HEK293 (cell line): ENCODE results near the gene NIT1.

Experiments used
- MYNN ChIP-seq: fragments of 450-650 bp; formaldehyde crosslinking; IDR thresholded peaks from 2 replicates; pipeline ENCODE4 v1.5.1; 2016; ENCODE audit warnings: missing biosample characterization, missing genetic modification characterization, borderline replicate concordance
- YY1 ChIP-seq: fragments of 450-650 bp; formaldehyde crosslinking; IDR thresholded peaks from 2 replicates; pipeline ENCODE4 v1.5.1; 2018; ENCODE audit warnings: missing biosample characterization, missing genetic modification characterization
- ZNF112 ChIP-seq: fragments of 450-650 bp; formaldehyde crosslinking; IDR thresholded peaks from 2 replicates; pipeline ENCODE4 v1.5.0; 2017; ENCODE audit warnings: missing biosample characterization, missing genetic modification characterization
- ZNF23 ChIP-seq: fragments of 450-650 bp; formaldehyde crosslinking; IDR thresholded peaks from 2 replicates; pipeline ENCODE4 v1.5.1; 2016; ENCODE audit warnings: missing biosample characterization, missing genetic modification characterization, borderline replicate concordance
- ZNF324 ChIP-seq: fragments of 450-650 bp; formaldehyde crosslinking; IDR thresholded peaks from 2 replicates; pipeline ENCODE4 v1.5.1; 2016; ENCODE audit warnings: missing biosample characterization, missing genetic modification characterization
- ZNF350 ChIP-seq: fragments of 450-650 bp; formaldehyde crosslinking; IDR thresholded peaks from 2 replicates; pipeline ENCODE4 v1.5.0; 2017; ENCODE audit warnings: missing biosample characterization, mild to moderate bottlenecking, missing genetic modification characterization
- ZNF704 ChIP-seq: fragments of 450-650 bp; formaldehyde crosslinking; IDR thresholded peaks from 2 replicates; pipeline ENCODE4 v1.5.1; 2016; ENCODE audit warnings: missing biosample characterization, missing genetic modification characterization
- ZNF776 ChIP-seq: fragments of 450-650 bp; formaldehyde crosslinking; IDR thresholded peaks from 2 replicates; pipeline ENCODE4 v1.5.0; 2017; ENCODE audit warnings: missing biosample characterization, missing genetic modification characterization, borderline replicate concordance
- TF ChIP-seq, protein P1 (sequence below): fragments of 450-650 bp; formaldehyde crosslinking; IDR thresholded peaks from 2 replicates; pipeline ENCODE4 v1.5.1; 2017; ENCODE audit warnings: missing biosample characterization, missing genetic modification characterization
- TF ChIP-seq, protein P2 (sequence below): fragments of 450-650 bp; formaldehyde crosslinking; IDR thresholded peaks from 2 replicates; pipeline ENCODE4 v1.5.1; 2016; ENCODE audit warnings: missing biosample characterization, missing genetic modification characterization
- TF ChIP-seq, protein P3 (sequence below): fragments of 450-650 bp; formaldehyde crosslinking; IDR thresholded peaks from 2 replicates; pipeline ENCODE4 v1.5.1; 2017; ENCODE audit warnings: missing biosample characterization, missing genetic modification characterization
- TF ChIP-seq, protein P4 (sequence below): fragments of 450-650 bp; IDR thresholded peaks from 2 replicates; pipeline ENCODE4 v1.5.1; 2018; ENCODE audit warnings: missing biosample characterization, mild to moderate bottlenecking, missing genetic modification characterization
- TF ChIP-seq, protein P5 (sequence below): sonication (generic); formaldehyde crosslinking; IDR thresholded peaks from 2 replicates; pipeline ENCODE4 v1.8.1; 2022; ENCODE audit warnings: mild to moderate bottlenecking, moderate library complexity, missing genetic modification reagents

- TF ChIP-seq ZNF776 (tag by site-specific recombination) (no peak), ZNF324 (tag by site-specific recombination) (no peak), YY1 (tag by site-specific recombination) (no peak), MYNN (tag by site-specific recombination) (no peak), ZNF704 (tag by site-specific recombination) (no peak), ZNF23 (tag by site-specific recombination) (no peak), ZNF112 (no peak), ZNF350 (tag by site-specific recombination) (no peak)
- TF ChIP-seq, protein P1, sequence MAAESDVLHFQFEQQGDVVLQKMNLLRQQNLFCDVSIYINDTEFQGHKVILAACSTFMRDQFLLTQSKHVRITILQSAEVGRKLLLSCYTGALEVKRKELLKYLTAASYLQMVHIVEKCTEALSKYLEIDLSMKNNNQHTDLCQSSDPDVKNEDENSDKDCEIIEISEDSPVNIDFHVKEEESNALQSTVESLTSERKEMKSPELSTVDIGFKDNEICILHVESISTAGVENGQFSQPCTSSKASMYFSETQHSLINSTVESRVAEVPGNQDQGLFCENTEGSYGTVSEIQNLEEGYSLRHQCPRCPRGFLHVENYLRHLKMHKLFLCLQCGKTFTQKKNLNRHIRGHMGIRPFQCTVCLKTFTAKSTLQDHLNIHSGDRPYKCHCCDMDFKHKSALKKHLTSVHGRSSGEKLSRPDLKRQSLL (tag by site-specific recombination): no peak
- TF ChIP-seq, protein P2, sequence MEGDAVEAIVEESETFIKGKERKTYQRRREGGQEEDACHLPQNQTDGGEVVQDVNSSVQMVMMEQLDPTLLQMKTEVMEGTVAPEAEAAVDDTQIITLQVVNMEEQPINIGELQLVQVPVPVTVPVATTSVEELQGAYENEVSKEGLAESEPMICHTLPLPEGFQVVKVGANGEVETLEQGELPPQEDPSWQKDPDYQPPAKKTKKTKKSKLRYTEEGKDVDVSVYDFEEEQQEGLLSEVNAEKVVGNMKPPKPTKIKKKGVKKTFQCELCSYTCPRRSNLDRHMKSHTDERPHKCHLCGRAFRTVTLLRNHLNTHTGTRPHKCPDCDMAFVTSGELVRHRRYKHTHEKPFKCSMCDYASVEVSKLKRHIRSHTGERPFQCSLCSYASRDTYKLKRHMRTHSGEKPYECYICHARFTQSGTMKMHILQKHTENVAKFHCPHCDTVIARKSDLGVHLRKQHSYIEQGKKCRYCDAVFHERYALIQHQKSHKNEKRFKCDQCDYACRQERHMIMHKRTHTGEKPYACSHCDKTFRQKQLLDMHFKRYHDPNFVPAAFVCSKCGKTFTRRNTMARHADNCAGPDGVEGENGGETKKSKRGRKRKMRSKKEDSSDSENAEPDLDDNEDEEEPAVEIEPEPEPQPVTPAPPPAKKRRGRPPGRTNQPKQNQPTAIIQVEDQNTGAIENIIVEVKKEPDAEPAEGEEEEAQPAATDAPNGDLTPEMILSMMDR: no peak
- TF ChIP-seq, protein P3, sequence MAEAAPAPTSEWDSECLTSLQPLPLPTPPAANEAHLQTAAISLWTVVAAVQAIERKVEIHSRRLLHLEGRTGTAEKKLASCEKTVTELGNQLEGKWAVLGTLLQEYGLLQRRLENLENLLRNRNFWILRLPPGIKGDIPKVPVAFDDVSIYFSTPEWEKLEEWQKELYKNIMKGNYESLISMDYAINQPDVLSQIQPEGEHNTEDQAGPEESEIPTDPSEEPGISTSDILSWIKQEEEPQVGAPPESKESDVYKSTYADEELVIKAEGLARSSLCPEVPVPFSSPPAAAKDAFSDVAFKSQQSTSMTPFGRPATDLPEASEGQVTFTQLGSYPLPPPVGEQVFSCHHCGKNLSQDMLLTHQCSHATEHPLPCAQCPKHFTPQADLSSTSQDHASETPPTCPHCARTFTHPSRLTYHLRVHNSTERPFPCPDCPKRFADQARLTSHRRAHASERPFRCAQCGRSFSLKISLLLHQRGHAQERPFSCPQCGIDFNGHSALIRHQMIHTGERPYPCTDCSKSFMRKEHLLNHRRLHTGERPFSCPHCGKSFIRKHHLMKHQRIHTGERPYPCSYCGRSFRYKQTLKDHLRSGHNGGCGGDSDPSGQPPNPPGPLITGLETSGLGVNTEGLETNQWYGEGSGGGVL: peak; percentile 8
- TF ChIP-seq, protein P4, sequence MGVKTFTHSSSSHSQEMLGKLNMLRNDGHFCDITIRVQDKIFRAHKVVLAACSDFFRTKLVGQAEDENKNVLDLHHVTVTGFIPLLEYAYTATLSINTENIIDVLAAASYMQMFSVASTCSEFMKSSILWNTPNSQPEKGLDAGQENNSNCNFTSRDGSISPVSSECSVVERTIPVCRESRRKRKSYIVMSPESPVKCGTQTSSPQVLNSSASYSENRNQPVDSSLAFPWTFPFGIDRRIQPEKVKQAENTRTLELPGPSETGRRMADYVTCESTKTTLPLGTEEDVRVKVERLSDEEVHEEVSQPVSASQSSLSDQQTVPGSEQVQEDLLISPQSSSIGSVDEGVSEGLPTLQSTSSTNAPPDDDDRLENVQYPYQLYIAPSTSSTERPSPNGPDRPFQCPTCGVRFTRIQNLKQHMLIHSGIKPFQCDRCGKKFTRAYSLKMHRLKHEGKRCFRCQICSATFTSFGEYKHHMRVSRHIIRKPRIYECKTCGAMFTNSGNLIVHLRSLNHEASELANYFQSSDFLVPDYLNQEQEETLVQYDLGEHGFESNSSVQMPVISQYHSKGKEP (tag by site-specific recombination): no peak
- TF ChIP-seq, protein P5, sequence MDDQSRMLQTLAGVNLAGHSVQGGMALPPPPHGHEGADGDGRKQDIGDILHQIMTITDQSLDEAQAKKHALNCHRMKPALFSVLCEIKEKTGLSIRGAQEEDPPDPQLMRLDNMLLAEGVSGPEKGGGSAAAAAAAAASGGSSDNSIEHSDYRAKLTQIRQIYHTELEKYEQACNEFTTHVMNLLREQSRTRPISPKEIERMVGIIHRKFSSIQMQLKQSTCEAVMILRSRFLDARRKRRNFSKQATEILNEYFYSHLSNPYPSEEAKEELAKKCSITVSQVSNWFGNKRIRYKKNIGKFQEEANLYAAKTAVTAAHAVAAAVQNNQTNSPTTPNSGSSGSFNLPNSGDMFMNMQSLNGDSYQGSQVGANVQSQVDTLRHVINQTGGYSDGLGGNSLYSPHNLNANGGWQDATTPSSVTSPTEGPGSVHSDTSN (CRISPR knock-in tag): no peak
Observed at GRCh38 chr1:161082996-161083747, 34.7 kb upstream of the NIT1 start.
